Tongue (tissue), 2 donors: ENCODE data around the gene CHST12. TPM values are rescaled to one million over a fixed set of nuclear protein-coding genes. Genes with fewer than 3 reads are reported as not detected.
A peak's percentile ranks its signal among the peaks of the same experiment; 100 is the strongest.
"Not testable (repeated sequence)": the region's sequence is repeated elsewhere in the genome, so short reads cannot be mapped to it uniquely, and the experiment has no call there.

ENCODE experiments used
- DNase-seq: peaks from one replicate; pipeline ENCODE4 v3.0.0-alpha.2; 2015
- total RNA-seq: library from RNA; depleted of rRNA; stranded (reverse); fragments of >200 nt; gene quantifications from one replicate; pipeline ENCODE4 v1.2.3, GENCODE V29; 2014

Gene CHST12
- total RNA-seq, 1 donor from 2014 or later = 7.4 TPM

- not testable (repeated sequence) for DNase-seq
Measured at GRCh38 chr7:2378125-2378524, 25.3 kb upstream of the CHST12 start.

- no peak for DNase-seq
Measured at GRCh38 chr7:2379161-2379560, 24.2 kb upstream of the CHST12 start.

GRCh38 chr7:2379821-2380450, 23.5 kb upstream of the CHST12 start:
- DNase-seq = no peak

GRCh38 chr7:2380461-2380860, 22.9 kb upstream of the CHST12 start:
- no peak for DNase-seq

GRCh38 chr7:2381227-2381626, 22.2 kb upstream of the CHST12 start:
- DNase-seq = no peak

GRCh38 chr7:2381881-2382509, 21.4 kb upstream of the CHST12 start:
- DNase-seq = no peak

GRCh38 chr7:2383543-2384274, 19.7 kb upstream of the CHST12 start:
- DNase-seq = peak; percentile 25

GRCh38 chr7:2384354-2385243, 18.8 kb upstream of the CHST12 start:
- DNase-seq = no peak

GRCh38 chr7:2386122-2386521, 17.3 kb upstream of the CHST12 start:
- DNase-seq = not testable (repeated sequence)

GRCh38 chr7:2386964-2387669, 16.3 kb upstream of the CHST12 start:
- DNase-seq = no peak

GRCh38 chr7:2387897-2388636, 15.3 kb upstream of the CHST12 start:
- no peak for DNase-seq

- DNase-seq = no peak
Measured at GRCh38 chr7:2388637-2388954, 14.8 kb upstream of the CHST12 start.

GRCh38 chr7:2390020-2390816, 13.2 kb upstream of the CHST12 start:
- peak; percentile 63 for DNase-seq

GRCh38 chr7:2393706-2394105, 9.7 kb upstream of the CHST12 start:
- DNase-seq = no peak

- DNase-seq = no peak
Measured at GRCh38 chr7:2394566-2395082, 8.8 kb upstream of the CHST12 start.

GRCh38 chr7:2398506-2398905, 4.9 kb upstream of the CHST12 start:
- DNase-seq = no peak

- peak; percentile 82 for DNase-seq
Measured at GRCh38 chr7:2399848-2400587, 3.4 kb upstream of the CHST12 start.

- no peak for DNase-seq
Measured at GRCh38 chr7:2402687-2403013, 761 bp upstream of the CHST12 start.
